Measurements from ENCODE around the gene CCDC9B. TPM values are rescaled to one million over a fixed set of nuclear protein-coding genes. Genes with fewer than 3 reads are reported as not detected.

CCDC9B gene
- total RNA-seq, 2 experiments from 2014 or later: 1.4 to 2.3 TPM

DNA sequence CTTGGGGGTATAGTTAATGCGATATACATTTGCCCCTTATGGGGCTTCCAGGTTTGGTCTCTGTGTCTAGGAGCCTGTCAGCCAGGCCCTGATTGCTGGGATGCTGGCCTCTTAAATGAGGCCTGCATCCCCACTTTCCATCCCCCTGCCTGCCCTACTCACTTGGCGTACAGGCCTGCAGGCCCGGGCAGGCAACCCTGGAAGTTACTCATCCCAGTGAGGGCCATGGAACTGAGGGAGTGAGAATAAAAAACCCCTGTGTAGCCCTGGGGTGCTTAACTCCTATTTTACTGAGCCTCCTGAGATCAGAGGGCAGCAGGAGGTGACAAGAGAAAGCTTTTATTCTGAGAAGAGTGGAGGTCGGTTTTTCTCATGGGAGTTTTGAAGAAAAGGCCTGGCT lies 19.3 kb upstream of the CCDC9B start:
- no peak overlapping the region for H3K4me3 Mint-ChIP-seq
- no peaks in the 10 kb centered on the region for H3K27me3 Mint-ChIP-seq
- DNase-seq (no peak), ATAC-seq (no peak)
- intact Hi-C loops (cut with micrococcal nuclease): no loop called here
- no peak overlapping the region for H3K27ac Mint-ChIP-seq
- TF ChIP-seq, protein P1, sequence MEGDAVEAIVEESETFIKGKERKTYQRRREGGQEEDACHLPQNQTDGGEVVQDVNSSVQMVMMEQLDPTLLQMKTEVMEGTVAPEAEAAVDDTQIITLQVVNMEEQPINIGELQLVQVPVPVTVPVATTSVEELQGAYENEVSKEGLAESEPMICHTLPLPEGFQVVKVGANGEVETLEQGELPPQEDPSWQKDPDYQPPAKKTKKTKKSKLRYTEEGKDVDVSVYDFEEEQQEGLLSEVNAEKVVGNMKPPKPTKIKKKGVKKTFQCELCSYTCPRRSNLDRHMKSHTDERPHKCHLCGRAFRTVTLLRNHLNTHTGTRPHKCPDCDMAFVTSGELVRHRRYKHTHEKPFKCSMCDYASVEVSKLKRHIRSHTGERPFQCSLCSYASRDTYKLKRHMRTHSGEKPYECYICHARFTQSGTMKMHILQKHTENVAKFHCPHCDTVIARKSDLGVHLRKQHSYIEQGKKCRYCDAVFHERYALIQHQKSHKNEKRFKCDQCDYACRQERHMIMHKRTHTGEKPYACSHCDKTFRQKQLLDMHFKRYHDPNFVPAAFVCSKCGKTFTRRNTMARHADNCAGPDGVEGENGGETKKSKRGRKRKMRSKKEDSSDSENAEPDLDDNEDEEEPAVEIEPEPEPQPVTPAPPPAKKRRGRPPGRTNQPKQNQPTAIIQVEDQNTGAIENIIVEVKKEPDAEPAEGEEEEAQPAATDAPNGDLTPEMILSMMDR (IDR thresholded peaks at IDR 0.05): no peak
- ChIA-PET CTCF (interaction anchor here (0.9 to 2.3 kb wide), 2 partner anchors 16 to 21 kb away, joined by 3 to 9 read pairs; no protein-coding TSS in a partner anchor), POLR2A (no interaction called here)
- no peaks in the 10 kb centered on the region for H3K9me3 Mint-ChIP-seq
- H3K4me1 Mint-ChIP-seq (ENCODE audit: low read depth): peaks cover 7% of the 10 kb centered on the region
- no peaks in the 10 kb centered on the region for H3K36me3 Mint-ChIP-seq (ENCODE audit: low read depth)

DNA sequence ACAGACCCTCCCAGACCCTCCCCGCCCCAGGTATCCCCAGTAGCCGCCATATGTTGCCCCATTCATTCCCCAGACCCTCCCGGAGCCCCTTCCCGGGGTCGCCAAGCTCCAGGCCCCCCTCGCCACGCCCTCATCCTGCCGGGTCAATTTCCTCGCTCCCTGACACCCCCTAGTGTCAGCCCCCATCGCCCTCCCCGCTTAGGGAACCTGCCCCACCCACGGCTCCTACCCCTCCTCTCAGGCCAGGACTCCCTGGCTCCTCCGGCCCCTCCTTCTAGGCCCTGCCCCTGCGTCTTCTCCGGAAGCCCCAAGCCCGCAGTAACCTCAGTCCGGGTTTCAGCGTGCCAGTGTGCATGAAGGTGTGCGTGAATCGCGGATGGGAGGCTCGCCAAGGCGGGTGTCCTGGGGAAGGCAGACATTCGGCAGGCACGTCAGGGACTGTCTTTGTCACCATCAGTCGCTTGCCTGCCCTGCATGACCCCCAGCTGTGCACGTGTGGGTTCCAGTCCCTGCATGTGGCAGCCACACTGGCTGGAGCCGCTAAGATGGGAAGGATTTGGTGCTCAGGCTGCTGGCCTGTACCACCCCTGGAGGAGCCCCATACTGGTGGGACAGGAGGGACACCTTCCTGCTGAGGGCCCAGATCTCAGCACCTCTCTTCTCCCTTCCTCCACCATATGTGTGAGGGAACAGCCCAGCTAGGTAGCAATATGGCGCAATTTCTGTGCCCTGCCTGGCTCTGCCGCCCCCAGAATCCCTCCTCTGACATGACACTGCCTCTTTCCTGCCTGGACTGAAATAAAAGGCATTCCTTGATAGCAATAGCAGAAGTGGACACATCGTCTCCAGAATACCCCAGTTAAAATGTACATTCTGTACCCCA lies 18.0 kb upstream of the CCDC9B start:
- Mint-ChIP-seq H3K9me3 (no peaks in the 10 kb centered on the region), H3K36me3 (ENCODE audit: low read depth) (no peaks in the 10 kb centered on the region), H3K27me3 (no peaks in the 10 kb centered on the region), H3K4me3 (peak overlapping the region; percentile 69), H3K27ac (no peak overlapping the region), H3K4me1 (ENCODE audit: low read depth) (peaks cover 7% of the 10 kb centered on the region)
- ChIA-PET CTCF (interaction anchor here (0.9 to 7.7 kb wide), 5 partner anchors 10 to 84 kb away, joined by 3 to 71 read pairs (median 24); no protein-coding TSS in a partner anchor), POLR2A (interaction anchor here (0.9 to 1.5 kb wide), 2 partner anchors 8 to 16 kb away, joined by 4 to 5 read pairs; no protein-coding TSS in a partner anchor)
- TF ChIP-seq, protein P1 (IDR thresholded peaks at IDR 0.05): no peak
- ATAC-seq (peak; percentile 47), DNase-seq (peak; percentile 39)
- intact Hi-C loops (cut with micrococcal nuclease): no loop called here

DNA sequence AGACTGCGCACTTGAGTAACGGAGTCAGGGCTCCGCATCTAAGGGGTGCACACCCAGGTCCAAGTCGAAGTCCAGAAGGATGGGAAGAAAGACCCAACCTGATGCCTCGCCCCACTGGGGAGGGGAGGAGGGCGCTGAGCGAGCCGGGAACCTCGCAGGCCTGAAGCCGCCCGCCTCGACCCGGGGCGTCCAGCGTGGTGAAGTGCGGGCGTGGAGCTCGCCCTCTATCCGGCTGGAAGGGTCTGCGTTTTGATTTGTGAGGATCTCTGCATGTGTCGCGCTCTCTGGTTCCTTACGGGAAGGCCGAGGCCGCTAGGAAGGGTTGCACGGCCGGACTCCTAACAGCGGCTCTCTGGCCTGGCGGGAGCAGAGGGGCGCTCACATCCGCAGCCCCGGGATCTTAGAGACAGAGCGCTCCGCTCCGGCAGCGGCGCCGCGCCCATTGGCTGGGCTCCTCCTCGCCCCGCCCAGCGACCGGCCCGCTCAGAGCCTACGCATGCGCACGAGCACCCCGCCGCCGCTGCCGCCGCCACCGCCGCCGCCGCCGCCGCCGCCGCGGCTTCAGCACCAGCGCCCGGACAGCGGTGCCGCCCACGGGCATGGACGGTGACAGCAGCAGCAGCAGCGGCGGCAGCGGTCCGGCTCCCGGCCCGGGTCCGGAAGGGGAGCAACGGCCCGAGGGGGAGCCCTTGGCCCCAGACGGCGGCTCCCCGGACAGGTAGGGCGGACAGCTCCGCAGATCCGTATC lies 17.2 kb upstream of the CCDC9B start, which contains the start of gene DISP2:
Gene DISP2 (plus strand): TSS at position 497 of the 748 bp plus-strand sequence. CDS start 103 bp downstream, at position 600.
- H3K27me3 Mint-ChIP-seq: no peaks in the 10 kb centered on the region
- H3K9me3 Mint-ChIP-seq: no peaks in the 10 kb centered on the region
- CTCF ChIA-PET: interaction anchor here (0.6 to 7.7 kb wide), 7 partner anchors 11 to 83 kb away, joined by 3 to 71 read pairs (median 11); no protein-coding TSS in a partner anchor
- peaks cover 7% of the 10 kb centered on the region for H3K4me1 Mint-ChIP-seq (ENCODE audit: low read depth)
- no peaks in the 10 kb centered on the region for H3K36me3 Mint-ChIP-seq (ENCODE audit: low read depth)
- POLR2A ChIA-PET: interaction anchor here (0.9 to 1.5 kb wide), 5 partner anchors 9 to 60 kb away, joined by 3 to 5 read pairs (median 4); partner anchors contain the start of gene IVD
- peak; percentile 94 for ATAC-seq
- TF ChIP-seq, protein P1 (IDR thresholded peaks at IDR 0.05): no peak
- H3K4me3 Mint-ChIP-seq: peak within 1 kb of the TSS; percentile 71
- DNase-seq: peak; percentile 87
- intact Hi-C loops (cut with micrococcal nuclease): no loop called here
- no peak within 1 kb of the TSS for H3K27ac Mint-ChIP-seq

DNA sequence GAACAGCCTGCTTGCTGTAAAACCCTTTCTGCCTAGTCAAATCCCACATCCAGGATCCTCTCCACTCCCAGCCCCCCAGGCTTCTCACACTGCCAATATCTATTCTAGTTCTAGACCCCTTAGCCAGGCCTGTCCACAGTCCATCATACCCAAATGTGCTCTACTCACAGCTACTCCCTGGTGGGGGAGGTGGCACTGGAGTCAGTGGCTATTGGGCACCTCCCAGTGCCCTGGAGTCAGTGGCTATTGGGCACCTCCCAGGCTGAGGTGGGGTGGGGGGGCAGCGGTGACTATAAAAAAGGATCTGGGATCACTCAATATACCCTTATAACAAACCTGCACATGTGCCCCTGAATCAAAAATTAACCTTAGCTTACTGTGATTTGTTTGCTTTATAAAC lies 16.5 kb upstream of the CCDC9B start:
- Mint-ChIP-seq H3K27me3 (no peaks in the 10 kb centered on the region), H3K27ac (no peak overlapping the region), H3K9me3 (no peaks in the 10 kb centered on the region), H3K4me3 (peak overlapping the region; percentile 71), H3K4me1 (ENCODE audit: low read depth) (peaks cover 7% of the 10 kb centered on the region), H3K36me3 (ENCODE audit: low read depth) (no peaks in the 10 kb centered on the region)
- TF ChIP-seq, protein P1 (IDR thresholded peaks at IDR 0.05): no peak
- no peak for ATAC-seq
- intact Hi-C loops (cut with micrococcal nuclease): no loop called here
- no peak for DNase-seq
- POLR2A ChIA-PET: interaction anchor here (0.8 to 1.5 kb wide), 6 partner anchors 10 to 83 kb away, joined by 3 to 4 read pairs (median 4); partner anchors contain the start of gene IVD
- CTCF ChIA-PET: interaction anchor here (0.9 to 7.7 kb wide), 7 partner anchors 11 to 82 kb away, joined by 3 to 71 read pairs (median 11); no protein-coding TSS in a partner anchor

Data from activated CD8-positive, alpha-beta T cell treated with anti-CD3 and anti-CD28 coated beads for 36 hours (primary cell).